HG02938 (cell line): Measurements from ENCODE around the gene ZC3H18.

Experiments used
- ATAC-seq: cut with Tn5 transposase; IDR thresholded peaks from one replicate; pipeline ENCODE4 v1.9.1; 2021; ENCODE audit warnings: mild to moderate bottlenecking, moderate library complexity; ENCODE audit not compliant: unreplicated experiment

Gene ZC3H18

DNA sequence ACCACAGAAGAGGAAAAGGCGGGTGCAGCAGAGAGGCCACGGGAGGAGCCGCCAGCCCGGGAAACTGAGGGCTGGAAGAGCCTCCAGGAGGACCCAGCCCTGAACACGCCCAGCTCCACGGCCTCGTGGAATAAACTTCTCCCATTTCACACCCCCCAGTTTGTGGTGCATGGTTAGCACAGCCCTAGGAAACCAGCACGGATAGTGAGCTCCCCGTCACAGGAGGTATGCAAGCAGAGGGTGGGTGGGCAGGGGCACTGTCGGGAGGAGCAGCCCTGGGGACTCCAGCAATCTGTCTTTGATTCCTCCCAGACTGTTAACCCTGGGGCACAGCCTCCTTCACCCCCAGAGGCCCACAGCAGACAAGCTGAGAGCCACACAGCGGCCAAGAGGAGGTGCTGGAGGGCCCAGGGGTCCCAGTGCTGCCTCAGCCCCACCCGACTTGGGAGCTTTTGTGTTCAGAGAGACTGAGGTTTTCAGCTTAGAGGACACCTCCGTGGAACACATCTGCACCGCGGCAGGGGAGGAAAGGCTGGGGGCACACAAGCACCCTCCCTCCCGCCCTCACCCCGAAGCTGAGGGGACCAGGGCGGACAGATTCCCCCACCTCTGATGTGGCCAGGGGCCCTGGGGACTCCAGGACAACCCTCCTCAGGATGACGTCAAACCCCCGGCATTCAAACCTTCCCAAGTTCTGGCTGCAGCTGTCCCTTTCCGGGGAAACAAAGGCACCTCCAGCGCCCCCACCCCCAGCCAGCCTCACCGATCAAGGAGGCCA lies 66.5 kb downstream of the ZC3H18 start:
- no peak for ATAC-seq

DNA sequence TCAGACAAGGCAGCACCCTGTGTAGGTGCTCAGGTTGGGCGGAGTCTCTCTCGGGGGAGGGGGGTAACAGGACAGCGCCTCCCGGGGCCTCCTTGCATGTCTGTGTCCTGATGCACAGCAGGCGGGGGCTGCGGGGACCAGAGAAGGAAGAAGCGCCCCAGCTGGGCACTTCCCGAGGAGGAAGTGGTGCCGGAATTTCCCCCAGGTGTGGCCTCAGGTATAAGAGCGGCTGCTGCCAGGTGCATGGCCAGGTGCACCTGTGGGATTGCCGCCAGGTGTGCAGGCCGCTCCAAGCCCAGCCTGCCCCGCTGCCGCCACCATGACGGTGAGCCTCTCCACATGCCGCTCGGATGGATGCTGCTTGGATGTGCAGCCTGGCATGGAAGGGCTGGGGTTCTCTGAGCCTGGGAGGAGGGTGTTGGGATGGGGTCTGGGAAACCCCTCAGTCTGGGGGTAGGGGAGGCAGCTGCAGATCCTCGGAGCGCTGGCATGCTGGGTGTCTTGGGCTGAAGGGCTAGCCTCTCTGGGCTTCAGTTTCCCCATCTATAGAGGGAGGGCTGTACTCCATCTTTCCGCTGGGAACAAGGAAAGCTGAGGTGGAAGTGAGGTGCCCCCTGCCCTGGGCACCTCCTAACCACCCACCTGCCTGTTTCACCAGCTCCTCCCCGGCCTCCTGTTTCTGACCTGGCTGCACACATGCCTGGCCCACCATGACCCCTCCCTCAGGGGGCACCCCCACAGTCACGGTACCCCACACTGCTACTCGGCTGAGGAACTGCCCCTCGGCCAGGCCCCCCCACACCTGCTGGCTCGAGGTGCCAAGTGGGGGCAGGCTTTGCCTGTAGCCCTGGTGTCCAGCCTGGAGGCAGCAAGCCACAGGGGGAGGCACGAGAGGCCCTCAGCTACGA lies 68.4 kb downstream of the ZC3H18 start, which contains the start of gene IL17C:
Gene IL17C, plus strand, starts transcription at position 250 of the 908 bp plus-strand sequence. Its CDS starts 70 bp downstream, at position 320.
- ATAC-seq: no peak

DNA sequence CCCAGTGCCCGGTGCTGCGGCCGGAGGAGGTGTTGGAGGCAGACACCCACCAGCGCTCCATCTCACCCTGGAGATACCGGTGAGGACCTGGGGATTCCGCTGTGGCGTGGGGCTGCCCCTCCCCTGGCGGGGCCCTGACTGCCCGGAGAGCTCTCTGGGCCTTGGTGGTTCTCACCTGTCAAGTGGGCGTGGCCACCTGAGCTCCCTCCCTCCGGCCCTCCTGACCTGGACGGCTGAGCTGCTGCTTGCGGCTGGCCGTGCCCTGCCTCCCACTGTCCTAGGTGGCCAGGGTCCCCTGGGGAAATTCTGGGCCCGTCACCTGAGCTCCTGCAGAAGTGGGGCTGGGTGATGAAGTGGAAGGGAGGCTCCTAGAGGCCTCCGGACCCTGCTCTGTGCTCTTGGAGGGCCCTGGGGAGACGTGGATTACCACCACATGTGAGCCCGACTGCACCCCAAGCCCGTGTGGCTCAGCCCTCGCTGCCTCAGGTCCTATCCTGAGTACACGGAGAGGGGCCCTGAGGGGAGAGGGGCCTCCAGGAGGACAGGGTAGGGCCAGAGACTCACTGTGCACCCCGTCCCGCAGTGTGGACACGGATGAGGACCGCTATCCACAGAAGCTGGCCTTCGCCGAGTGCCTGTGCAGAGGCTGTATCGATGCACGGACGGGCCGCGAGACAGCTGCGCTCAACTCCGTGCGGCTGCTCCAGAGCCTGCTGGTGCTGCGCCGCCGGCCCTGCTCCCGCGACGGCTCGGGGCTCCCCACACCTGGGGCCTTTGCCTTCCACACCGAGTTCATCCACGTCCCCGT lies 69.2 kb downstream of the ZC3H18 start:
- no peak for ATAC-seq

DNA sequence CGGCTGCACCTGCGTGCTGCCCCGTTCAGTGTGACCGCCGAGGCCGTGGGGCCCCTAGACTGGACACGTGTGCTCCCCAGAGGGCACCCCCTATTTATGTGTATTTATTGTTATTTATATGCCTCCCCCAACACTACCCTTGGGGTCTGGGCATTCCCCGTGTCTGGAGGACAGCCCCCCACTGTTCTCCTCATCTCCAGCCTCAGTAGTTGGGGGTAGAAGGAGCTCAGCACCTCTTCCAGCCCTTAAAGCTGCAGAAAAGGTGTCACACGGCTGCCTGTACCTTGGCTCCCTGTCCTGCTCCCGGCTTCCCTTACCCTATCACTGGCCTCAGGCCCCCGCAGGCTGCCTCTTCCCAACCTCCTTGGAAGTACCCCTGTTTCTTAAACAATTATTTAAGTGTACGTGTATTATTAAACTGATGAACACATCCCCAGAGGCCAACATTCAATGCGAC lies 69.9 kb downstream of the ZC3H18 start:
- ATAC-seq: no peak

DNA sequence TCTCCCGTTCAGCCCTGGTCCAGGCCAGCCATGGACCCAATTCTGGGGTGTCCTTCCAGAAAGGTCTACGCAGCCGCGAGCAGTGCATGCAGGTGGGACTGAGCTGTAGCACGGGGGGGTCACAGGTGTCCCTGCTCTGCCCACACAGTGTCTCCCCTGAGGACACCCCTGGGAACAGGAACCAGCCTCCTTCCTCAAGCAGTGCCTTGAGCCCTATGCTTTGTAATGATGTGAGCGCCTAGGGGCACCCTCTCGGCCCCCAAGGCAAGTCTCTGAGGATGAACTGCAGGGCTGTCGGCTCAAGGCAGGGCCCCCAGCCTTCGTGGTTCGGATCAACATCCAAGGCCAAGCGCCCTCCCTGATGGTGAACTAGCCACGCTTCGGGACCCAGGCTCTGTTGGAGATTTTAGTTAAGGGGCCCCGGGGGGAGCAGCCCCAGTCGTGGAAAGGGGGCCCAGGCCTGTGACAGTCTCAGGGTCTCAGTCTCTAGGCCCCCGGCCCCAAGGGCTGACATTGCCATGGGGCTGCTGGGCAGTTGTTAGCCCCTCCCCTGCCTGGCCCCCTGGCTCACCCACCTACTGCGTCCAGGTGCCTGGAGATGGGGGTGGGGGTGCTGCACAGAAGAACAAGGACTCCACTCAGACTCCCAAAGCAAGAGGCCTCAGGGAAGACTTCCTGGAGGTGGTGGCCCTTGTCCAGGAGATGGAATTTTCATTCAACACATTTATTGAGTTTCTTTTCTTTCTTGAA lies 70.5 kb downstream of the ZC3H18 start:
- ATAC-seq: no peak

DNA sequence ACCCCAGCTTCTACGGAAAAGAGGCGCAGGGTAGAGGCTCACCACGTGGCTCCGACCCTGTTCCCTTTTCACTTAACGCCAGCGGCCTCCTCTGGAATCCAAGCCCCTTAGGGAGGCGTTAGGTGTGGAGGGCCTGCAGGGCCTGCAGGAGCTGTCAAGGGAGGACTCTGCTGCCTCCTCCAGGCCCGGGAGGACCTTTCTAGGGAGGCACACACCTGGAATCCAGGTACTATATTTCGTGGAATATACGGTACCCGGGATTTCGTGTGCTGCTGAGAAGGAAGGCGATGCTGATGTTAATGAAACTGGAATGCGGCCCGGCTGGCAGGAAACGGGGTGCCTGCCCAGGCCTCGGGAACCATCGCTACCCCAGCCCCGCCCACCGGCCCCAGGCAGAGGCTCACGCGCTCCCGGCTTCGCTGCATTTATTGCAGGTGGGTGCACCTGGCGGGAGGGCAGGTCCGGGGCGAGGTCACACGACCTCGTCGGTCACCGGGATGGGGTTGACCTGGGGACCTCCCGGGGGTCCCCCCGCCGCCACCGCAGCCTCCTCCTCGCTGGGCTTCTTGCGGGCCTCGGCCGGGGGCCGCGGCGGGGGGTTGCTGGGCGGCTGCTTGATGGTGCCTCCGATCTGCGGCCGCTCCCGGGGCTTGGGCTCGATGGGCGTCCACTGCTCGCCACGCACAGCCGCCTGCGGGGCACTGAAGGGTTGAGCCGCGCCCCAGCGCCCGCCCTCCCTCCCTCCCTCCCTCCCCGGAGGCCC lies 72.9 kb downstream of the ZC3H18 start:
- ATAC-seq: no peak

DNA sequence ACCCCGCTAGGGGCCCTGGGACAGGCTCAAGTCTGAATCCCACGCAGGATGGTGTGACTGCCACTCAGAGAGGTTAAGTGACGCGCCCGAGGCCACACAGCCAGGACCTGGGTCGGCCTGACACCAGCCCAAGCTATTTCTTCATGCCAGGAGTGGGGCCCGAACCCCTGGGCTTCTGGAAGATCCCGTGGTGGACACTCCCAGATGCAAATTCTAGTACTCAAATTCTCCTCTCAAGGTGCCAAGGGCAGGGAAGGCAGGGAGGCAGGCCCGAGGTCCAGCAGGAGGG lies 73.4 kb downstream of the ZC3H18 start:
- ATAC-seq: no peak

DNA sequence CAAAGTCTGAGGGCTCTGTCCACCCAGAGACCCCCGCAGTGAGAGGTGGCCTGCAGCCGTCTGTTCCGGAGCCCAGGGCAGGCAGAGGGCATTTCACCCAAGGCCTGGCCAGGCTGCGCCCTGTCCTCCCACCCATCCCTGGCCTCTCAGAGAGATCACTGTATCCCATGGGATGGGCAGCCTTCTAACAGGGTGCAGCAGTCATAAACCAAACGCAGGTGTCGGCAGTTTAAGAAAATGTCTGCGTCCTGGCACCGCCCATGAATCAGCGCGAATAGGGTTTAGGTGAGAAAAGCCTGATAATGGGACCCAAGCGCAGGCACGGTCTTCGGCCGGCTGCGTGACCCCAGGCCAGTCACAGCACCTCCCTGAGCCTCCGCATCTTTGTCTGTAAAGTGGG lies 75.3 kb downstream of the ZC3H18 start:
- ATAC-seq: no peak

DNA sequence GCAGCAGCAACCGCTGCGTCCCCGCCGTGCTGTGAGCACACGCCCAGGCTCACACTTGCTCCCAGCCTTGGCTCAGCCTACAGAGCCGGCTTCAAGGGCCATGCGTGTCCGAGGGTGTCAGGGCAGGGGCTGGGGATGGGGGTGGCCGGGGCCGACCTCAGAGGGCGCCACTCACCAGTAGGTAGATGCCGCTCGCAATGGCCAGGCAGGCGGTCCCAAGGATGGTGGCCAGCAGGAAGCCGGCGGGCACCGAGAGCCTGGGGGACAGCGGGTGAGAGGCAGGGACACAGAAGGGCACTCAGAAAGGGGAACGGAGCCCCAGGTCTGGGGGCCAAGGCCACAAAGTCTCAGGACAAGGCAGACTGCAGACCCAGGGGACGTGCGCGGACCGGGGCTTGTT lies 75.7 kb downstream of the ZC3H18 start:
- no peak for ATAC-seq

DNA sequence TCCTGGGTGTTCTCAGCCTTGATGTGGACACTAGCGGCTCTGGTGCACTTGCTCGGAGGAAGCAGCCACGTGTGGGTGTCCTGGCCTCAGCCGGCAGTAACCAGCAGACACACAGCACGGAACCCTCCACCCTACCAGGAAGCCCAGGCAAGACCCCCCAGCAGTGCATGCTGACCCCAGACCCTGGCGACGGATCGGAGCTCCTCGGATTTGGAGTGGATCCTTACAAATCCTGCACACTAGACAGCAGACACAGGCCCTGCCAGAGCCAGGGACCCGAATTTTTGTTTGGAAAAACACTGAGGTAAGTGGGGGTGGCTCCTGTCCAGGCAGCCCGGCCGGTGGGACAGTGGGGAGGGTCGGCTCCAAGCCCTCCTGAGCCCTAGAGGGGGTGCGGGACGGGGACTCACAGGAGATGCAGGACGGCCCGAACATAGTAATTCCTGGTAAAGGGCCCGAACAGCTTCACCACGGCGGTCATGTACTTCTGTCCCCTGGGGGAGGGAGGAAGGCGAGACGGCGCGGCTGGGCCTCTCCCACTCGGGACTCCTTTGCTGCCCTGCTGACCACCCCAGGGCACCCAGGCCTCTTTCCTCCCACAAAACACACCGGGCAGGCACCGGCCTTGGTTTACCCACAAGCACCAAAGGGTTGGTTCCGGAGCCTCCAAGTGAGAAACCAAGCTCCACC lies 76.3 kb downstream of the ZC3H18 start:
- ATAC-seq: no peak

DNA sequence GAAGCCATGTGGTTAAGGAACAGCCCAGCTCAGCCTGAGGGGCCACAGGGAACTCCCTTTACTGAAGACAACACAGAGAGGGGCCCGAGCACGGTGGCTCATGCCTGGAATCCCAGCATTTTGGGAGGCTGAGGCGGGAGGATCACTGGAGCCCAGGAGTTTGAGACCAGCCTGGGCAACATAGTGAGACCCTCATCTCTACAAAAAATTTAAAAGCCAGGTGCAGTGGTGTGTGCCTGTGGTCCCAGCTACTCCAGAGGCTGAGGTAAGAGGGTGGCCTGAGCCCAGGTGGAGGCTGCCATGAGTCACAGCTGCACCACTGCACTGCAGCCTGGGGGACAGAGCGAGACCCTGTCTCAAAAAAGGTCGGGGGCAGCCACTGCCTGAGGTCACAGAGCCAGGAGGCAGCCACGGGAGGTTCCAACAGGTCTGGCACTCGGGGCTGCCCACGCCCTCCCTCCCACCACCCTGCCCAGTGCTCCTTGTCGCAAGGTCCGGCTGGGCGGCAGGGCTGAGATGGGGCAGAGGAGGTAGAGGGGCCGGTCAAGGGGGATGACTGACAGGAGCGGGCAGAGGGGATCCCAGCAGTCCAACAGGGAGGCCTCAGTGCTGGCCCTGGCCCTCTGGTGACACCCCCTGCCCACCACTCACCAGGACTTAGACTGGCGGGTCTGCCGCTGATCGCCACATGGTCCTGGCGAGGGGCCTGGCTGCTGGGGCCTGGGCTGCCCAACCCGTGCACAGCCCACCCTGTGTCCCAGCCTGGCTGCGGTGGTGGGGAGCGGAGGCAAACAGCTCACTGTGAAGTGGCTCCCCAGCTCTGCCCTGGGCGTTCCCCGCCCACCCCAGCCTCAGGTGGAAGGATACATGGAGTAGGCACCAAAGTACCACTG lies 77.2 kb downstream of the ZC3H18 start:
- ATAC-seq: no peak

DNA sequence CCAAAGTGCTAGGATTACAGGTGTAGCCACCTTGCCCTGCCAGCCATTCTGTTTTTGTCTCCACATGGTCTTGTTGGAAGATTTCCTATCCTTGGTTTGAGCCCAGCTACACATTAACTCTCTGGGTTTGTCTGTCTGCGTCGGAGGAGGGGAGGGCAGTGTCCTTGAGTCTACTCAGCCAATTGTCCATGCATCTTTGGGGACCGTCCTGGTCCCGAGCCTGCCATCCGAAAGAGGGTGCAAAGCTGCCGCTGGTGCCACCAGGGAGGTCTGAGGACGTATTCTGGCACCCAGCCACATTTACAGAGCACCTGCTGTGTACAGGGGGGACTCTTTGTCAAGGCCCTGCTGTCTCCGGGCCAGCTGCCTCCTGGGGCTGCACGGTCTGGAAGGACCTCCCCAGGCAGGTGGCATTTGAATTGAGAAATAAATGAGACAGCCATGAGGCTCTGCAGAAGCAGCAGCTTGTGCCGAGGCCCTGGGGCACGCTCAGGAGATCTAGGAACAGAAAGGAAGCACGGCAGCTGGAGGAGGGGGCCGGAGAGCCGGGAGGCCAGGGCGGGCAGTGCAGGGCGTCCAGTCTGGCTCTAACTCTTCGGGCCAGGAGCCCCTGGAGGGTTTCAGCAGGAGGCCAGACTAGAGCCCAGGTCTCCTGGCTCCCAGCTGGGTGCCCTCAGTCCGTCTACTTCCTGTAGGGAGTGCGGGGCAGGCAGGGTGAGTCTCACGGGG lies 79.2 kb downstream of the ZC3H18 start:
- no peak for ATAC-seq

DNA sequence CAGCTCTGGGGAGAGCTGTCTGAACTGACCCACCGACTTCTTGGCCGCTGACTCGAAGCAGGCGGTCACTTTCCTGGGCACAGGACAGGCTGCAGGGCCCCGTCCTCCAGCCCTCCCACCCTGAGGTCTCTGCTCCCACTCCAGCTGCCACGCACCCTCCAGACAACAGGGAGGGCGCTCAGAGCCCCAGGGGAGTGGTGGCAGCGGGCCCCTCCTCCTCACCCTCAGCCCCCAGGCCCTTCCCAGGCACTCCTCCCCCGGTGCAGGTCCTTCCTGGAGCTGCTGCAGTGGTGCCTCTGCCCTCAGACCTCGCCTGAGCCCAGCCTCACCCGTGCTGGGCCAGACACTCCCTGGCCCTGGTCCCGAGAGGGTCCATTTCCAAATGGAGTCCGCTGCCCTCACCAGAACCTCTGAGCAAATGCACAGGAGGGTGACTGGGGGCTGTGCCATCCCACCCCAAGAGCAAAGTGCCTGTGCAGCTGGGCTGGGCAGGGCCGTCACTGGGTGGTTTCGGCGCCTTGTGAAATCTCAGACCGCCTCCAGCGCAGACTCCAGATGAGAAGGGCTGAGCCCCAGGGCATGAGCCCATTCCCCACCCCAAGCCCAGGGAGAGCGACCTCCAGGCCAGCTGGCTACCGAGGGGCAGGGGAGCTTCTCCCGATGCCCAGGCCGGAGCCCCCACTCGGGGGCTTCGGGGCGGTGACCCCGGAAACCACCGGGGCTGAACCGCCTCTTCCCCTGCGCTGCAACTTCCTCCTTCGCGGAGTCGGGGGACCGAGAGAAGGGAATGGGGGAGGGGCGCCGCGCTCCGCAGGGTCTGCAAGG lies 79.9 kb downstream of the ZC3H18 start:
- ATAC-seq: peak; percentile 3

DNA sequence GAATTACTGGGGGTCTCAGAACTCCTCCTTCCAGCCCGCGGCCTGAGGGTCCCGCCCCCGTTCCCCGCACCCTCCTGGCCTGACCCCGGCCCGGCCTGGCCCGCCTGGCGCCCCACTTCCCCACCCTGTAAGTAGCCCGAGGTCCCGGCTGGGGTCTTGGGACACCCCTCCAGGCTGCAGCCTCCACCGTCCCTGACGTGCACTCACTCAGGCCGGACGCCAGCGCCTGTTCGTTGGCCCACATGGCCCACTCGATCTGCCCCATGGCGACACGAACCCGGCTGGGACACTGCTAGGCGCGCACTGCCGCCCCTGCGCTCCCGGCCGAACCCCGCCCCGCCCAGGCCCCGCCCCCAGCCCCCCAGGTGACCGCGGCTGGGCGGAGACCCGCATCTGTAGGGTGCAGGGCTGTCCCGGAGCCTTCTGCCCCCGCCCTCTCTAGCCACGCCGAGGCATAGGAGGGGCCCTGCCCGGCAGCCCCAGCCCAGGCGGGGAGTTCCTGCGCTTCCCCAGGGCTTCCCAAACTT lies 80.6 kb downstream of the ZC3H18 start, which contains the start of gene CYBA:
Gene CYBA, minus strand, starts transcription at position 305 of the 527 bp plus-strand sequence. Its CDS starts 40 bp downstream, at position 265.
- peak; percentile 63 for ATAC-seq

DNA sequence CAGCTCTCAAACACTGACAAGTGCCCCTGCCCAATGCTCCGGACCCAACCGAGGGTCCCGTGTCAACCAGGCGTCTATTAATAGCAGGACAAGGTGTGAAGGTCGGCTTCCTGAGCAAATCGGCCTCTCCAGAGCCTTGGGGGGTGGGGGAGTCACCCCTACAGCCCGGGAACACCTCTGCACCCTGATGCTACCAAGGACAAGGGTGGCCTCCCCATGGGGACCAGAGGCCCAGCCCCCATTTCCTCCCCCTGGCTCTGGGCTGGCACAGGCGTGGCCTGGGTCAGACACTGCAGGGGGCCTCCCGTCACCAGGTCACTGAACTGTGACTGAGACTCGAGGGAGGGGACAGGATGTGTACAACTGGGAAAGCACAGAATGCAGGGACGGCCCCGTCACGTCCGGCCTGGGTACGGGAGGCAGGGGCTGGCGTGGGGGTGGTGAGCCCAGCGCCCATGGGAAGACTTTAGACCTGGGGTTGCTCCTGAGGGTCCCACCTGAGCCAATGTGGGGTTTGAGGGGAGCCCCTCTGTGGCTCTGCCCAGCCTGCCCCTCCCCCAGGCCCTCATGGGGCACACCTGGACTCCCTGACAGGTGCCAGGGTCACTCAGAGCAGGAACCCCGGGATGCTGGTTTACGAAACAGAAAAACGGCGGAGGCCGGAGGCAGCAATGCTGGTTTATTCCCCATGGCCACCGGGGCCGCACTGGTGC lies 81.2 kb downstream of the ZC3H18 start:
- peak; percentile 79 for ATAC-seq
